ENCODE data around the gene TAF1D.

The TAF1D gene

GRCh38 chr11:93747122-93747521 is 5.8 kb upstream of the TAF1D start:
- DNase-seq: no peak

- DNase-seq: no peak
These were observed 4.8 kb upstream of the TAF1D start for GRCh38 chr11:93746101-93746500.

GRCh38 chr11:93745005-93745755 is 3.9 kb upstream of the TAF1D start:
- DNase-seq: peak in 5 of 51 donors; percentile 13 to 54 (median 22)

- DNase-seq: peak in 1 of 51 donors; percentile 36
These were observed 3.3 kb upstream of the TAF1D start for GRCh38 chr11:93744669-93745004.

- DNase-seq: no peak
These were observed 2.0 kb upstream of the TAF1D start for GRCh38 chr11:93743291-93743690.

- peak in 2 of 51 donors; percentile 31 to 73 for DNase-seq
These were observed 559 bp upstream of the TAF1D start for GRCh38 chr11:93741882-93742226.

- DNase-seq: peak in 25 of 51 donors; percentile 9 to 61 (median 37)
These were observed 583 bp downstream of the TAF1D start for GRCh38 chr11:93740730-93741093.

- DNase-seq: no peak
These were observed 1.1 kb downstream of the TAF1D start for GRCh38 chr11:93740031-93740729.

- no peak for DNase-seq
These were observed 2.6 kb downstream of the TAF1D start for GRCh38 chr11:93738647-93739081.

- DNase-seq: peak in 1 of 51 donors; percentile 9
These were observed 3.2 kb downstream of the TAF1D start for GRCh38 chr11:93737904-93738612.

- no peak for DNase-seq
These were observed 5.2 kb downstream of the TAF1D start for GRCh38 chr11:93736129-93736528.

- DNase-seq: no peak
These were observed 5.7 kb downstream of the TAF1D start for GRCh38 chr11:93735627-93736026.

GRCh38 chr11:93734427-93735222 is 6.7 kb downstream of the TAF1D start:
- DNase-seq: no peak

- DNase-seq: no peak
These were observed 7.8 kb downstream of the TAF1D start for GRCh38 chr11:93733474-93733873.

GRCh38 chr11:93732237-93732892 is 8.9 kb downstream of the TAF1D start:
- no peak for DNase-seq

- DNase-seq: no peak
These were observed 10.9 kb downstream of the TAF1D start for GRCh38 chr11:93730108-93731107.

GRCh38 chr11:93729129-93729616 is 12.1 kb downstream of the TAF1D start:
- DNase-seq: no peak

- DNase-seq: no peak
These were observed 12.5 kb downstream of the TAF1D start for GRCh38 chr11:93728792-93729128.

GRCh38 chr11:93727985-93728791 is 13.1 kb downstream of the TAF1D start:
- DNase-seq: no peak

Data from hypothalamus (tissue), 51 donors.